Measurements from ENCODE around the gene PIK3IP1. TPM values are rescaled to one million over a fixed set of nuclear protein-coding genes. Genes with fewer than 3 reads are reported as not detected.
A peak's percentile ranks its signal among the peaks of the same experiment; 100 is the strongest.

The PIK3IP1 gene
- total RNA-seq, 1 experiment from 2014 or later = 0.87 TPM

- WGBS (ENCODE audit: extremely low coverage, insufficient read length, low lambda C conversion rate) = no CpG with 5 or more reads among the region's 3 CpGs
- no peak overlapping the region for H2BK12ac ChIP-seq (ENCODE audit: insufficient read length, low read depth, low read length)
- H3K56ac ChIP-seq (ENCODE audit: insufficient read length, low read depth, low read length) = no peak overlapping the region
- peak overlapping the region in 1 of 3 experiments; percentile 63; a peak in 3 of 7 replicates for H3K27ac Mint-ChIP-seq
- peaks cover 10 to 18% of the 10 kb centered on the region in 2 experiments for H3K4me1 Mint-ChIP-seq
- no peaks in the 10 kb centered on the region for H3K23me2 ChIP-seq (ENCODE audit: insufficient read length, low read depth, low read length, poor library complexity, severe bottlenecking)
- no peak for DNase-seq
- no peak overlapping the region for H4K5ac ChIP-seq (ENCODE audit: insufficient read length, low read depth, low read length)
- H3K4me3 Mint-ChIP-seq = no peak overlapping the region
- no peak overlapping the region for H3T11ph ChIP-seq (ENCODE audit: low read length)
- H3K4me1 ChIP-seq (ENCODE audit: insufficient read depth, low read length) = no peaks in the 10 kb centered on the region
- peaks cover 0 to 10% (median 0%) of the 10 kb centered on the region in 3 experiments; a peak in 3 of 7 replicates for H3K36me3 Mint-ChIP-seq (ENCODE audit: insufficient read depth in 1 of 3, low read depth in 3 of 3)
- H3K4ac ChIP-seq (ENCODE audit: low read depth, low read length) = no peak overlapping the region
- H3K79me2 ChIP-seq (ENCODE audit: insufficient read depth, low read length) = no peaks in the 10 kb centered on the region
- H3K79me1 ChIP-seq (ENCODE audit: insufficient read depth, low read depth, low read length, poor library complexity, severe bottlenecking) = no peaks in the 10 kb centered on the region
- H2BK120ac ChIP-seq (ENCODE audit: low read depth, low read length, poor library complexity, severe bottlenecking) = no peak overlapping the region
- no peak overlapping the region for H2BK20ac ChIP-seq (ENCODE audit: low read depth, low read length, poor library complexity, severe bottlenecking)
- no peaks in the 10 kb centered on the region for H3K9me3 ChIP-seq (ENCODE audit: control insufficient read depth, low read depth, low read length)
- H3K27me3 Mint-ChIP-seq (ENCODE audit: low read depth) = peaks cover 11% of the 10 kb centered on the region
- H2BK5ac ChIP-seq (ENCODE audit: insufficient read length, low read length) = no peak overlapping the region
- H3K14ac ChIP-seq (ENCODE audit: insufficient read depth, low read length) = no peak overlapping the region; the same call in 1 of the 2 replicates
- H2BK15ac ChIP-seq (ENCODE audit: low read depth, low read length) = no peak overlapping the region
- H3K18ac ChIP-seq (ENCODE audit: insufficient read length, low read depth, low read length) = no peak overlapping the region
- H3K27ac ChIP-seq (ENCODE audit: insufficient read length, low read depth, low read length) = no peak overlapping the region
- H2AK5ac ChIP-seq (ENCODE audit: insufficient read length, low read length) = no peak overlapping the region
- no peak overlapping the region for H3K4me2 ChIP-seq (ENCODE audit: insufficient read depth, insufficient read length, low read length)
- H3K23ac ChIP-seq (ENCODE audit: insufficient read length, low read depth, low read length) = no peak overlapping the region
- no peak for TF ChIP-seq CTCF (conservative IDR thresholded peaks at IDR 0.05)
- H4K91ac ChIP-seq (ENCODE audit: insufficient read length, low read depth, low read length) = no peak overlapping the region
- no peaks in the 10 kb centered on the region for H3K9me3 Mint-ChIP-seq
- no peak overlapping the region for H2AFZ ChIP-seq (ENCODE audit: low read length)
- H3K9ac ChIP-seq (ENCODE audit: extremely low read depth, insufficient read length, low read length) = no peak overlapping the region
- H4K8ac ChIP-seq (replicated peaks; ENCODE audit: insufficient read length, low read depth, low read length) = no peak overlapping the region
- H3K27me3 ChIP-seq (ENCODE audit: insufficient read depth, low read length) = no peaks in the 10 kb centered on the region; the same call in 1 of the 2 replicates
- no peaks in the 10 kb centered on the region for H4K20me1 ChIP-seq (ENCODE audit: control insufficient read depth, insufficient read depth, insufficient read length)
These were observed 7.8 kb downstream of the PIK3IP1 start for GRCh38 chr22:31284281-31285155.
